IMR-90 (cell line): ENCODE data around the gene ZFP90. TPM values are rescaled to one million over a fixed set of nuclear protein-coding genes. Genes with fewer than 3 reads are reported as not detected.

Source experiments
- ATAC-seq: fragments of 200-7000 bp; cut with Tn5 transposase; 2 replicates; pipeline ENCODE4 v1.9.1; 2020; ENCODE audit warnings: low read depth, mild to moderate bottlenecking, moderate library complexity
- BruUV-seq: library from RNA; stranded (reverse); fragments of 400-500 nt; replicated peaks from 2 replicates; lab custom pipeline; 2021; lab: Mats Ljungman, UMichigan
- CTCF ChIA-PET: fragments of 300-600 bp; formaldehyde crosslinking; extraction: SDS; loops from one replicate; lab custom pipeline; 2021; ENCODE audit warnings: antibody characterized with exemption; lab: Yijun Ruan, JAX
- POLR2A ChIA-PET: fragments of 300-600 bp; sonication (Branson Sonifier 250); formaldehyde crosslinking; loops from one replicate; lab custom pipeline; 2022; ENCODE audit warnings: antibody characterized with exemption; ENCODE audit not compliant: unreplicated experiment; lab: Charles Lee
- DNase-seq: peaks from one replicate; pipeline ENCODE4 v3.0.0; 2013
- H2AFZ ChIP-seq: replicated peaks from 2 replicates; pipeline ENCODE3; 2013; ENCODE audit warnings: low read length, mild to moderate bottlenecking; ENCODE audit not compliant: poor library complexity
- H2AK5ac ChIP-seq: 2 replicates; pipeline ENCODE4 v1.6.1; 2013; ENCODE audit warnings: low read depth, low read length, inconsistent platforms
- H2AK9ac ChIP-seq: replicated peaks from 2 replicates; pipeline ENCODE3; 2013; ENCODE audit warnings: mild to moderate bottlenecking, low read depth, low read length, moderate library complexity; ENCODE audit not compliant: poor library complexity
- H2BK120ac ChIP-seq: 2 replicates; pipeline ENCODE4 v1.6.1; 2013; ENCODE audit warnings: low read depth, low read length, inconsistent platforms
- H2BK15ac ChIP-seq: 3 replicates; pipeline ENCODE4 v1.6.1; 2013; ENCODE audit warnings: low read depth, low read length, inconsistent platforms
- H2BK20ac ChIP-seq: 2 replicates; pipeline ENCODE4 v1.6.1; 2013; ENCODE audit warnings: low read depth, mild to moderate bottlenecking, inconsistent platforms, low read length, moderate library complexity
- H2BK5ac ChIP-seq: 2 replicates; pipeline ENCODE4 v1.6.1; 2013; ENCODE audit warnings: mild to moderate bottlenecking, low read depth, low read length, inconsistent platforms; ENCODE audit not compliant: poor library complexity, severe bottlenecking
- H3K14ac ChIP-seq: replicated peaks from 2 replicates; pipeline ENCODE4 v1.6.1; 2013; ENCODE audit warnings: low read depth, low read length, inconsistent platforms
- H3K18ac ChIP-seq: 2 replicates; pipeline ENCODE4 v1.6.1; 2013; ENCODE audit warnings: low read depth, low read length, control low read depth
- H3K23ac ChIP-seq: 2 replicates; pipeline ENCODE4 v1.6.1; 2013; ENCODE audit warnings: low read depth, low read length, inconsistent platforms
- H3K27ac ChIP-seq: 2 replicates; pipeline ENCODE4 v1.5.1; 2013; ENCODE audit warnings: mild to moderate bottlenecking, control low read depth, low read length; ENCODE audit not compliant: insufficient read depth
- H3K27me3 ChIP-seq: 2 replicates; pipeline ENCODE4 v1.6.1; 2013; ENCODE audit warnings: low read length; ENCODE audit not compliant: control insufficient read depth, insufficient read depth
- H3K36me3 ChIP-seq: 2 replicates; pipeline ENCODE4 v1.6.1; 2013; ENCODE audit warnings: low read length, mixed read lengths; ENCODE audit not compliant: control insufficient read depth, insufficient read depth
- H3K4ac ChIP-seq: 2 replicates; pipeline ENCODE4 v1.6.1; 2013; ENCODE audit warnings: low read depth, low read length, inconsistent platforms
- H3K4me1 ChIP-seq: 2 replicates; pipeline ENCODE4 v1.6.1; 2013; ENCODE audit warnings: low read length, mixed read lengths; ENCODE audit not compliant: control insufficient read depth, insufficient read depth
- H3K4me2 ChIP-seq: 2 replicates; pipeline ENCODE4 v1.6.1; 2013; ENCODE audit warnings: low read depth, mild to moderate bottlenecking, control low read depth, low read length, moderate library complexity
- H3K4me3 ChIP-seq: 2 replicates; pipeline ENCODE4 v1.5.1; 2013; ENCODE audit warnings: low read depth, mild to moderate bottlenecking, control low read depth, low read length, moderate library complexity; ENCODE audit not compliant: insufficient read depth
- H3K56ac ChIP-seq: 2 replicates; pipeline ENCODE4 v1.6.1; 2013; ENCODE audit warnings: low read length, inconsistent platforms; ENCODE audit not compliant: insufficient read depth; ENCODE audit errors: extremely low read depth
- H3K79me1 ChIP-seq, 2 experiments: 2 replicates each; pipeline ENCODE4 v1.6.1; 2013; ENCODE audit warnings: low read length in 2 of 2, inconsistent platforms in 1 of 2, low read depth in 1 of 2
- H3K9ac ChIP-seq: 2 replicates; pipeline ENCODE4 v1.6.1; 2013; ENCODE audit warnings: low read depth, low read length, control low read depth
- H3K9me1 ChIP-seq: 2 replicates; pipeline ENCODE4 v1.6.1; 2013; ENCODE audit warnings: low read length, inconsistent platforms; ENCODE audit not compliant: insufficient read depth
- H3K9me3 ChIP-seq: 2 replicates; pipeline ENCODE4 v1.6.1; 2013; ENCODE audit warnings: low read length; ENCODE audit not compliant: control insufficient read depth, insufficient read depth
- H4K20me1 ChIP-seq: 2 replicates; pipeline ENCODE4 v1.6.1; 2013; ENCODE audit warnings: low read length, inconsistent platforms; ENCODE audit not compliant: insufficient read depth
- H4K5ac ChIP-seq: 2 replicates; pipeline ENCODE4 v1.6.1; 2013; ENCODE audit warnings: mild to moderate bottlenecking, low read depth, low read length, control low read depth
- H4K8ac ChIP-seq, 2 experiments: 2 replicates each; pipeline ENCODE4 v1.6.1; 2013; ENCODE audit warnings: low read depth in 2 of 2, low read length in 2 of 2, control low read depth in 1 of 2, inconsistent platforms in 1 of 2
- H4K91ac ChIP-seq: 2 replicates; pipeline ENCODE4 v1.6.1; 2013; ENCODE audit warnings: low read depth, low read length, inconsistent platforms; ENCODE audit not compliant: insufficient read depth
- RAD21 ChIP-seq: IDR thresholded peaks from 2 replicates; pipeline ENCODE4 v1.6.1; 2012; ENCODE audit warnings: low read length, improper control_type of control experiment
- WGBS, 2 experiments: methylation state at CpG; one replicate each; pipeline versions ENCODE4 v1.1.5 to v1.1.7; 2013; ENCODE audit warnings: missing lambda C conversion rate in 2 of 2; ENCODE audit not compliant: insufficient read length in 1 of 2; ENCODE audit errors: extremely low coverage in 2 of 2; 5-methylcytosine and 5-hydroxymethylcytosine counted together
- dilution Hi-C: fragments of 300-500 bp; cut with HindIII; formaldehyde crosslinking; loops from one replicate; pipeline ENCODE4 v1.14.3; 2018; ENCODE audit warnings: low sequenced_read_pairs; ENCODE audit not compliant: unreplicated experiment
- in situ Hi-C: fragments of 300-500 bp; cut with MboI; formaldehyde crosslinking; loops from 3 replicates; pipeline ENCODE4 v1.14.3; 2019; ENCODE audit warnings: low sequenced_read_pairs, inconsistent platforms, mixed read lengths
- intact Hi-C: fragments of 100-400 bp; cut with micrococcal nuclease; formaldehyde crosslinking; loops from 2 replicates; pipeline ENCODE4 v1.10.0; 2022
- polyA plus RNA-seq, 3 experiments: library from polyadenylated mRNA; depleted of rRNA; stranded (reverse); fragments of >200 nt; gene quantifications; 2 replicates each; pipeline ENCODE4 v1.2.3, GENCODE V29; 2012; ENCODE audit warnings: low replicate concordance in 1 of 3
- total RNA-seq: library from RNA; depleted of rRNA; stranded (reverse); fragments of >200 nt; gene quantifications from 2 replicates; pipeline ENCODE4 v1.2.3, GENCODE V29; 2012

Gene ZFP90
- total and polyA plus RNA-seq, 2 of the 4 experiments (the other 2 are of a cell fraction), result 7.3 to 22.6 TPM

DNA sequence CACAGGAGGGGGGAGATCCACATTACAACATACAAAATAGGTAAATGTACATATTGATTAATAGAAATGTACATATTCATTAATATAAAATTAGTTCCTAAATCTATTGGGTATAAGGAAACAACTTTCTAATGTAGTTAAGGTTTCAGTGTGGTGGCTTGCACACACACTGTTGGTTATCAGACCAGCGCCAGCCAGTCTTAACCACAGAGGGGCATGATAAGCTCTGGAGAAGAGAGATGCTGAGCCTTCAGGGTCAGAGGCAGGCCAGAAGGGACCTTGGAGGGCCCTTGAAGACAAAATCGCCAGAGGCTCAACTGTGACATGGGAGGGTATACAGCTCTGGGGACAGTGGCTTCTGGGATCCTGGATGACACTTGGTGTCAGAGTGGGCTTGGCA, 10.9 kb upstream of the ZFP90 start:
- Histone ChIP-seq H4K8ac (no peak overlapping the region), H3K23ac (no peak overlapping the region), H2AK9ac (peak overlapping the region; percentile 23), H3K27me3 (no peaks in the 10 kb centered on the region), H3K56ac (no peak overlapping the region), H3K9me1 (0 out of 2 replicates have a peak, but pooled peaks cover 3% of the 10 kb centered on the region), H3K4ac (no peak overlapping the region), H3K9ac (no peak overlapping the region), H4K5ac (no peak overlapping the region), H2BK120ac (no peak overlapping the region), H3K9me3 (0 out of 2 replicates have a peak, but pooled peaks cover 2% of the 10 kb centered on the region), H3K36me3 (no peaks in the 10 kb centered on the region), H2AK5ac (no peak overlapping the region), H3K14ac (no peak overlapping the region), H2BK15ac (no peak overlapping the region), H4K20me1 (no peaks in the 10 kb centered on the region), H2BK20ac (no peak overlapping the region), H3K4me2 (no peak overlapping the region), H4K91ac (no peak overlapping the region), H3K27ac (no peak overlapping the region), H2AFZ (peak overlapping the region; percentile 82), H2BK5ac (no peak overlapping the region), H3K79me1 (peaks cover 0 to 4% of the 10 kb centered on the region in 2 experiments; a peak in 1 of 4 replicates), H3K18ac (no peak overlapping the region), H3K4me1 (0 out of 2 replicates have a peak, but pooled peaks cover 3% of the 10 kb centered on the region), H3K4me3 (no peak overlapping the region)
- in situ Hi-C loops (loop anchor here (5.0 kb wide), 1 partner anchor 594 kb away; no protein-coding TSS in a partner anchor), dilution Hi-C loops (no loop called here), intact Hi-C loops (loop anchor here (1.0 to 5.0 kb wide), 4 partner anchors 272 to 596 kb away; no protein-coding TSS in a partner anchor)
- ChIA-PET CTCF (interaction anchor here (1.3 to 1.4 kb wide), 2 partner anchors 10 to 316 kb away, joined by 3 to 4 read pairs; no protein-coding TSS in a partner anchor), POLR2A (no interaction called here)
- BruUV-seq, result no TSS peak
- peak; percentile 2; the same call in 1 of the 2 replicates for ATAC-seq
- TF ChIP-seq RAD21, result no peak
- DNase-seq, result no peak
- WGBS, 2 experiments, result 43% methylated on average over 1 of the region's 2 CpGs; no CpG with 5 or more reads in 1 of the 2 experiments
